Measurements from ENCODE around the gene REC8.

Gene REC8

GRCh38 chr14:24160499-24160849, 11.4 kb upstream of the REC8 start:
- no peak for DNase-seq

GRCh38 chr14:24160850-24161804, 10.8 kb upstream of the REC8 start, which contains the start of gene IRF9:
Gene IRF9 (plus strand): TSS chr14:24161265. CDS start chr14:24162145, 880 bp downstream.
- peak; percentile 97 for DNase-seq

GRCh38 chr14:24162093-24162492, 9.8 kb upstream of the REC8 start:
- DNase-seq, result no peak

- DNase-seq, result no peak
These were observed 7.3 kb upstream of the REC8 start for GRCh38 chr14:24164518-24164991.

GRCh38 chr14:24165785-24166184, 6.1 kb upstream of the REC8 start:
- no peak for DNase-seq

GRCh38 chr14:24167469-24168114, 4.3 kb upstream of the REC8 start:
- DNase-seq, result peak; percentile 63

- DNase-seq, result no peak
These were observed 481 bp downstream of the REC8 start for GRCh38 chr14:24172261-24172860.

- no peak for DNase-seq
These were observed 996 bp downstream of the REC8 start for GRCh38 chr14:24172871-24173281.

GRCh38 chr14:24176599-24176998, 4.7 kb downstream of the REC8 start:
- DNase-seq, result no peak

GRCh38 chr14:24177041-24177825, 5.4 kb downstream of the REC8 start:
- no peak for DNase-seq

- no peak for DNase-seq
These were observed 6.0 kb downstream of the REC8 start for GRCh38 chr14:24177891-24178290.

GRCh38 chr14:24178399-24179178, 6.7 kb downstream of the REC8 start:
- no peak for DNase-seq

GRCh38 chr14:24179294-24179960, 7.5 kb downstream of the REC8 start:
- DNase-seq, result no peak

GRCh38 chr14:24179961-24180796, 8.3 kb downstream of the REC8 start:
- DNase-seq, result no peak

- no peak for DNase-seq
These were observed 9.6 kb downstream of the REC8 start for GRCh38 chr14:24181371-24182077.

- no peak for DNase-seq
These were observed 10.4 kb downstream of the REC8 start for GRCh38 chr14:24182110-24182882.

- DNase-seq, result no peak
These were observed 11.2 kb downstream of the REC8 start for GRCh38 chr14:24183014-24183481.

- DNase-seq, result no peak
These were observed 12.5 kb downstream of the REC8 start for GRCh38 chr14:24184104-24184970.

Measured in MV-4-11 (cell line).